ENCODE results near the gene TRIM9.

TRIM9 gene

DNA sequence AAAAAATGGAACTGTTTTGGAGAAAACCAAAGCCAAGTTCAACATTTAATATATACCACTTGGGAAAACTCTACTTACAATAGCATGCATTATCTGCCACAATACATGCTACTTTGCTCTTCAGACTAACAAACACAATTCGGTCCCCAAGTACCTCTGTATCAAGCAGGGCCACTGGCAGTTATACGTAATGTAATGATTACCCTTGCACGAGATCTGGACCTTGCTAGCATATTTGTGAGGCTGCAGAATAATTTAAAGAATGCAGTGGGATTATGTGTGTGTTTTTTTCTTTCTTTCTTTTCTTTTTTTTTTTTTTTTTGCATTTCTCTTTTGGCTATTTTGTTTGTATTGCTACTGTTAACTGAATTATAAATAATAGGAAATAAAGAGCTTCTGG, 127.8 kb downstream of the TRIM9 start:
- TF ChIP-seq CTCF (IDR thresholded peaks at IDR 0.05; ENCODE audit: low read depth, low read length) (no peak), EZH2phosphoT487 (IDR thresholded peaks at IDR 0.05; ENCODE audit: low read depth) (no peak)

GRCh38 chr14:50964683-50965390, 130.1 kb downstream of the TRIM9 start:
- no peak overlapping the region for H2AFZ ChIP-seq (ENCODE audit: low read depth, low read length)
- no peak overlapping the region for H3K27ac ChIP-seq (ENCODE audit: low read length)
- H3K9ac ChIP-seq (ENCODE audit: low read length), result no peak overlapping the region
- no peaks in the 10 kb centered on the region for H4K20me1 ChIP-seq (ENCODE audit: insufficient read depth, low read length)
- H3K9me3 ChIP-seq (ENCODE audit: insufficient read depth, low read length), result no peaks in the 10 kb centered on the region
- no peak overlapping the region for H3K4me3 ChIP-seq (ENCODE audit: low read length)
- no peaks in the 10 kb centered on the region for H3K4me1 ChIP-seq (ENCODE audit: low read length)
- TF ChIP-seq CTCF (IDR thresholded peaks at IDR 0.05; ENCODE audit: low read depth, low read length) (no peak), EZH2phosphoT487 (IDR thresholded peaks at IDR 0.05; ENCODE audit: low read depth) (no peak)
- H3K4me2 ChIP-seq (ENCODE audit: low read length), result no peak overlapping the region
- no peaks in the 10 kb centered on the region for H3K79me2 ChIP-seq (ENCODE audit: low read length)
- no peaks in the 10 kb centered on the region for H3K36me3 ChIP-seq (replicated peaks; ENCODE audit: low read depth, low read length)
- H3K27me3 ChIP-seq (ENCODE audit: low read depth, low read length), result no peaks in the 10 kb centered on the region

More for the DNA sequence above, 127.8 kb downstream of the TRIM9 start:
- Histone ChIP-seq H3K27me3 (ENCODE audit: low read depth, low read length) (peaks cover 9% of the 10 kb centered on the region), H3K4me1 (ENCODE audit: low read length) (no peaks in the 10 kb centered on the region), H3K4me3 (ENCODE audit: low read length) (no peak overlapping the region), H2AFZ (ENCODE audit: low read depth, low read length) (no peak overlapping the region), H3K27ac (ENCODE audit: low read length) (no peak overlapping the region), H3K36me3 (replicated peaks; ENCODE audit: low read depth, low read length) (no peaks in the 10 kb centered on the region), H3K9ac (ENCODE audit: low read length) (no peak overlapping the region), H4K20me1 (ENCODE audit: insufficient read depth, low read length) (no peaks in the 10 kb centered on the region), H3K4me2 (ENCODE audit: low read length) (no peak overlapping the region), H3K79me2 (ENCODE audit: low read length) (no peaks in the 10 kb centered on the region), H3K9me3 (ENCODE audit: insufficient read depth, low read length) (no peaks in the 10 kb centered on the region)

- Histone ChIP-seq H3K4me3 (ENCODE audit: low read length) (no peak overlapping the region), H3K9me3 (ENCODE audit: insufficient read depth, low read length) (no peaks in the 10 kb centered on the region), H3K27me3 (ENCODE audit: low read depth, low read length) (no peaks in the 10 kb centered on the region), H3K9ac (ENCODE audit: low read length) (no peak overlapping the region), H2AFZ (ENCODE audit: low read depth, low read length) (no peak overlapping the region), H3K79me2 (ENCODE audit: low read length) (no peaks in the 10 kb centered on the region), H4K20me1 (ENCODE audit: insufficient read depth, low read length) (no peaks in the 10 kb centered on the region), H3K4me2 (ENCODE audit: low read length) (no peak overlapping the region), H3K36me3 (replicated peaks; ENCODE audit: low read depth, low read length) (no peaks in the 10 kb centered on the region), H3K4me1 (ENCODE audit: low read length) (no peaks in the 10 kb centered on the region), H3K27ac (ENCODE audit: low read length) (no peak overlapping the region)
- TF ChIP-seq EZH2phosphoT487 (IDR thresholded peaks at IDR 0.05; ENCODE audit: low read depth), result no peak
- TF ChIP-seq CTCF (IDR thresholded peaks at IDR 0.05; ENCODE audit: low read depth, low read length), result no peak
These were observed 131.0 kb downstream of the TRIM9 start for GRCh38 chr14:50963919-50964318.

DNA sequence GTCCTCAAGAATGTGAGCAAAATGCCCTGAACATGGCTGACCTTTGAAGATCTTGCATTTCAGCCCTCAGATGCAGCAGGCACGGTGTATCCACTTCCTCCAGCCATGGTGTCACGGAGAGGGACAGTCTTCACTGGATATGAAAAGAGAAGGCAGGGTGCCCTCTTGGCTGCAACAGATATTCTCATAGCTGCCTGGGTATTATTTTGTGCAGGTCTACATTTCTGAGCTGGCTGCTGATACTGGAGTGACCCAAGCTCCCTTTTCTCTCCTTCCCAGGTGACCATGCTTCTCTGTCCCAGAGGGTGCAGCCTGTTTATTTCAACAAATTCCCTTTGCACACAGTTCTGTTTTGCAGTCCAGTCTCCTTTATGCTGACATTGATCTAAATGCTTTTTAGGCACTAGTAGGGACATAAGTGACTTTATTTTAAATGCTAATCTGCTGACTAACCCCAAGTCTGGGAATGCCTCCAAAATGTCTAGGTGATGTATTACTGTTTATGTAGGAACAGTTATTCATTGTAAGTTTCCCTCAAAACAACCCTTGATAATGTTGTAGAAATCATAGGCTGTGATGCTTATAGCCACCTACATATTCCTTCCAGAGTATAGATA, 133.2 kb downstream of the TRIM9 start:
- H2AFZ ChIP-seq (ENCODE audit: low read depth, low read length), result no peak overlapping the region

More for the DNA sequence above, 133.2 kb downstream of the TRIM9 start:
- no peaks in the 10 kb centered on the region for H3K36me3 ChIP-seq (replicated peaks; ENCODE audit: low read depth, low read length)
- H3K4me1 ChIP-seq (ENCODE audit: low read length), result no peaks in the 10 kb centered on the region
- H3K79me2 ChIP-seq (ENCODE audit: low read length), result no peaks in the 10 kb centered on the region
- no peaks in the 10 kb centered on the region for H3K27me3 ChIP-seq (ENCODE audit: low read depth, low read length)
- no peak overlapping the region for H3K4me2 ChIP-seq (ENCODE audit: low read length)
- no peak overlapping the region for H3K27ac ChIP-seq (ENCODE audit: low read length)
- H3K9ac ChIP-seq (ENCODE audit: low read length), result no peak overlapping the region
- H3K4me3 ChIP-seq (ENCODE audit: low read length), result no peak overlapping the region
- no peaks in the 10 kb centered on the region for H3K9me3 ChIP-seq (ENCODE audit: insufficient read depth, low read length)
- TF ChIP-seq EZH2phosphoT487 (IDR thresholded peaks at IDR 0.05; ENCODE audit: low read depth), result no peak
- no peaks in the 10 kb centered on the region for H4K20me1 ChIP-seq (ENCODE audit: insufficient read depth, low read length)

All from OCI-LY3 (cell line).